ENCODE data around the gene FBLN1.

- TF ChIP-seq CTCF (IDR thresholded peaks at IDR 0.05) (no peak), POLR2A (IDR thresholded peaks at IDR 0.05) (no peak)
Observed at GRCh38 chr22:45650721-45651120, 148.0 kb downstream of the FBLN1 start.
